KOPT-K1 (cell line): Measurements from ENCODE around the gene TMEFF1.

Experiments
- H3K27ac ChIP-seq: fragments of 200-600 bp; sonication (generic); 2 replicates; pipeline ENCODE4 v1.5.1; 2016; ENCODE audit warnings: antibody characterized with exemption, mild to moderate bottlenecking, low read depth, low read length; ENCODE audit not compliant: poor library complexity, severe bottlenecking
- H3K36me3 ChIP-seq: fragments of 200-600 bp; sonication (generic); 2 replicates; pipeline ENCODE4 v1.5.1; 2017; ENCODE audit warnings: antibody characterized with exemption, mild to moderate bottlenecking, low read length, moderate library complexity; ENCODE audit not compliant: insufficient read depth
- H3K9me3 ChIP-seq: fragments of 200-600 bp; sonication (generic); 2 replicates; pipeline ENCODE4 v1.5.1; 2017; ENCODE audit warnings: antibody characterized with exemption, low read length, mild to moderate bottlenecking; ENCODE audit not compliant: insufficient read depth, poor library complexity, severe bottlenecking

Gene TMEFF1

GRCh38 chr9:100561256-100561655 is 88.3 kb downstream of the TMEFF1 start:
- Histone ChIP-seq H3K27ac (no peak overlapping the region), H3K36me3 (no peaks in the 10 kb centered on the region), H3K9me3 (no peaks in the 10 kb centered on the region)

GRCh38 chr9:100567856-100568255 is 94.9 kb downstream of the TMEFF1 start:
- Histone ChIP-seq H3K36me3 (no peaks in the 10 kb centered on the region), H3K27ac (no peak overlapping the region), H3K9me3 (no peaks in the 10 kb centered on the region)

GRCh38 chr9:100573655-100574260 is 100.8 kb downstream of the TMEFF1 start:
- Histone ChIP-seq H3K9me3 (no peaks in the 10 kb centered on the region), H3K36me3 (no peaks in the 10 kb centered on the region), H3K27ac (no peak overlapping the region)

GRCh38 chr9:100575006-100575405 is 102.1 kb downstream of the TMEFF1 start:
- Histone ChIP-seq H3K27ac (no peak overlapping the region), H3K9me3 (no peaks in the 10 kb centered on the region), H3K36me3 (no peaks in the 10 kb centered on the region)

GRCh38 chr9:100575765-100576386 is 102.9 kb downstream of the TMEFF1 start:
- no peaks in the 10 kb centered on the region for H3K36me3 ChIP-seq
- no peaks in the 10 kb centered on the region for H3K9me3 ChIP-seq
- no peak overlapping the region for H3K27ac ChIP-seq

- Histone ChIP-seq H3K36me3 (no peaks in the 10 kb centered on the region), H3K9me3 (no peaks in the 10 kb centered on the region), H3K27ac (no peak within 1 kb of the TSS)
Observed at GRCh38 chr9:100577776-100578448, 105.0 kb downstream of the TMEFF1 start, which contains the start of gene CAVIN4. TSS of gene CAVIN4 (plus strand) at chr9:100578079. CDS start at chr9:100578144, 65 bp downstream.

- Histone ChIP-seq H3K36me3 (no peaks in the 10 kb centered on the region), H3K27ac (no peak overlapping the region), H3K9me3 (no peaks in the 10 kb centered on the region)
Observed at GRCh38 chr9:100578610-100579009, 105.7 kb downstream of the TMEFF1 start.

- no peaks in the 10 kb centered on the region for H3K36me3 ChIP-seq
- H3K27ac ChIP-seq: no peak overlapping the region
- H3K9me3 ChIP-seq: no peaks in the 10 kb centered on the region
Observed at GRCh38 chr9:100579665-100580064, 106.7 kb downstream of the TMEFF1 start.

GRCh38 chr9:100580257-100580656 is 107.3 kb downstream of the TMEFF1 start:
- Histone ChIP-seq H3K27ac (no peak overlapping the region), H3K9me3 (no peaks in the 10 kb centered on the region), H3K36me3 (no peaks in the 10 kb centered on the region)

- H3K9me3 ChIP-seq: no peaks in the 10 kb centered on the region
- no peaks in the 10 kb centered on the region; the same call in 1 of the 2 replicates for H3K36me3 ChIP-seq
- no peak overlapping the region for H3K27ac ChIP-seq
Observed at GRCh38 chr9:100581081-100581480, 108.1 kb downstream of the TMEFF1 start.

- Histone ChIP-seq H3K9me3 (no peaks in the 10 kb centered on the region), H3K36me3 (no peaks in the 10 kb centered on the region; the same call in 1 of the 2 replicates), H3K27ac (no peak overlapping the region)
Observed at GRCh38 chr9:100581661-100582060, 108.7 kb downstream of the TMEFF1 start.

- H3K27ac ChIP-seq: no peak overlapping the region
- no peaks in the 10 kb centered on the region; the same call in 1 of the 2 replicates for H3K36me3 ChIP-seq
Observed at GRCh38 chr9:100583014-100583802, 110.3 kb downstream of the TMEFF1 start.

GRCh38 chr9:100584951-100585350 is 112.0 kb downstream of the TMEFF1 start:
- Histone ChIP-seq H3K36me3 (no peaks in the 10 kb centered on the region; the same call in 1 of the 2 replicates), H3K27ac (no peak overlapping the region), H3K9me3 (no peaks in the 10 kb centered on the region)

More at GRCh38 chr9:100583014-100583802, 110.3 kb downstream of the TMEFF1 start:
- no peaks in the 10 kb centered on the region for H3K9me3 ChIP-seq

- Histone ChIP-seq H3K36me3 (no peaks in the 10 kb centered on the region; the same call in 1 of the 2 replicates), H3K9me3 (no peaks in the 10 kb centered on the region), H3K27ac (no peak overlapping the region)
Observed at GRCh38 chr9:100586093-100586492, 113.1 kb downstream of the TMEFF1 start.

GRCh38 chr9:100587375-100587774 is 114.4 kb downstream of the TMEFF1 start:
- H3K36me3 ChIP-seq: no peaks in the 10 kb centered on the region; the same call in 1 of the 2 replicates

More at GRCh38 chr9:100587375-100587774, 114.4 kb downstream of the TMEFF1 start:
- Histone ChIP-seq H3K9me3 (no peaks in the 10 kb centered on the region), H3K27ac (no peak overlapping the region)
